Epithelial cell of prostate (primary cell): ENCODE data around the gene RPS6KA5.
"Not testable (repeated sequence)": the region's sequence is repeated elsewhere in the genome, so short reads cannot be mapped to it uniquely, and the experiment has no call there.

Experiments
- DNase-seq: peaks from one replicate; pipeline ENCODE4 v3.0.0-alpha.2; 2011; ENCODE audit warnings: low read depth, low spot score
- H3K27ac ChIP-seq: fragments of 450-650 bp; 2 replicates; pipeline ENCODE4 v1.5.1; 2017; ENCODE audit warnings: mild to moderate bottlenecking

RPS6KA5 gene

DNA sequence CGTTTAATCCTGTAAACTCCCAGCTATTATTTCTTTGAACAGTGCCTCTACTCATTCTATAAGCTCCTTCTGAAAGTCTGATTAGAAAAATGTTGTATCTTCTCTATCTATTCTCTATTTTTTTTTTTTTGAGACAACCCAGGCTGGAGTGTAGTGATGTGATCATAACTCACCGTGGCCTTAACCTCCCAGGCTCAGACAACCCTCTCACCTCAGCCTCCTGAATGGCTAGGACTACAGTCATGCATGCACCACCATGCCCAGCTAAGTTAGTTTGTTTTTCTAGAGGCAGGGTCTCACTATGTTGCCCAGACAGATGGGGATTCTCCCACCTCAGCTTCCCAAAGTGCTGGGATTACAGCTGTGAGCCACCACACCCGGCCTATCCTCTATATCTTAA is 66.6 kb downstream of the RPS6KA5 start:
- DNase-seq = no peak
- no peak overlapping the region for H3K27ac ChIP-seq

DNA sequence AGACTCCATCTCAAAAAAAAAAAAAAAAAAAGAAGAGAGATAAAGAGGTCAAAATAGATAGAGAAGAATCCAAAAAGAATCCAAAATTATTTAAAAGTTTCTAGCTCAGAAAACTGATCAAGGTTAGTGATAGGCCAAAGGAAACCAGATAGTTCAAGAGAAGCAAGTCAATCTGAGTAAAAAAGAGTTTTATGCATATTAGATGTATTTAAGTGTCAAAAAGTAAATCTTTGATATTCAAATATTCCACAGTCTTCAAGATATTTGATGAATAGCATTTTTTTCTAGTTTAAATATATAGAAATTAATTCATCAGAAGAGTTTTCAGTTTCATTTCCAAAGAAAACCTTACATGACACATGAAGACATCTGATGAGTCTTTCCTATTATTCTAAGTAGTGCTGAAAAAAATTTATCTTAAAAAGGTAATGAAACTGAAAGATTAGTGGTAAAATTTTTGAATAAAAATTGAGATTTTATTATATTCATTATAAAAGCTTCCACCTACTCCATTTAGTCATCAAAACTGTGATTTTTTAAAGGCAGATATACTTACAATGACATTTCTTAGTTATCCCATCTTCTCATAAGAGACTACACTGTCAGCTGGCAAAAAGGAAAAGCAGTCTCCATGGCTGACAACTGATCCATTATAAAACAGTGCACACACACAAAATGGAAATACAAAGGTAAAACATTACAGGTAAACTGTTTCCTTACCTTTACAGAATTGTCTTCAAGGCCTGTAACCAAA is 68.6 kb downstream of the RPS6KA5 start:
- no peak overlapping the region for H3K27ac ChIP-seq
- DNase-seq = no peak

DNA sequence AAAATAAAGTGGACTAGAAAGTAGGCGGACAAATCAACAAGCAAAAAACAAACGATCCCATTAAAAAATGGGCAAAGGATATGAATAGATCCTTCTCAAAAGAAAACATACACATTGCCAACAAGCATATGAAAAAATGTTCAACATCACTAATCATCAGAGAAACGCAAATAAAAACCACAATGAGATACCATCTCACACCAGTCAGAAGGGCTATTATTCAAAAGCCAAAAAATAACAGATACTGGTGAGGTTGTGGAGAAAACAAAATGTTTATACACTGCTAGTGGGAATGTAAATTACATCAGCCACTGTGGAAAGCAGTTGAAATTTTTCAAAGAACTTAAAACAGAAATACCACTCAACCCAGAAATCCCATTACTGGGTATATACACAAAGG is 70.3 kb downstream of the RPS6KA5 start:
- no peak overlapping the region for H3K27ac ChIP-seq
- no peak for DNase-seq

DNA sequence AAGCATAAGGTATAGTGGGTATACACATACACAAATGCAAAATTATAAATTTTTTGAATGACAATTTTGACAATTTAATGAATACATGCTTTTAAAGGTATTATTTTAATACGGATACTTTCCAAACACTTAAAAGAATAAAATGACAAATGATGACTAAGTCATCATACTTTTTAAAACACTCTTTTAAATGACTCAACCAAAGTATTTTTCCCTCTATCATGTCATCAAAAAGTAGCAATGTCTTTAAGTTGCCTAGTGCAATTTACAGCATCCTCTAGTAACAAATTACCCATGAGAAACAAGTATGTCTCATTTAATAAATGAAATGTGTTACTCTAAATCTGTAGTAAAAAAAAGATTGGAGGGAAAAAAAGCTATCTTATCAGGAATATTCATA is 73.3 kb downstream of the RPS6KA5 start:
- peak overlapping the region; percentile 75 for H3K27ac ChIP-seq
- no peak for DNase-seq

DNA sequence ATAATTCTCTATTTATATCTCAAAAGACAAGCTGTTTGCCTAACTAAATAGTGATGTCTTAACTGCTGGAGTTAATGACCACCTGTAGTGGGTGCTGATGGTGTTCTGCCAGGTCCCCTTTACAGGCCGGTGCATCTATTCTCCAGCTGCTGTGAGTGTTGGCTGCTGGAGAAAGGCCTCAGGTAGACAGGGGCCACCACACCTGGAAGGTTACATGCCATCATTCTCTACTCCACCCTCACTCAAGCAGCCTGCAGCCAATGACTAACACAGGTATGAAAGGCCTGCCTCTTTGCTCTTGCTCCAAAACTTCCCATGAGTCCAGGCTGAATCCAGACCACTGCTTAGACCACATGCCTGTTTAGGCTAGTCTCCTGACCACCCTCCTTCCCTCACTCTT is 73.9 kb downstream of the RPS6KA5 start:
- peak; percentile 27 for DNase-seq
- peak overlapping the region; percentile 75 for H3K27ac ChIP-seq

DNA sequence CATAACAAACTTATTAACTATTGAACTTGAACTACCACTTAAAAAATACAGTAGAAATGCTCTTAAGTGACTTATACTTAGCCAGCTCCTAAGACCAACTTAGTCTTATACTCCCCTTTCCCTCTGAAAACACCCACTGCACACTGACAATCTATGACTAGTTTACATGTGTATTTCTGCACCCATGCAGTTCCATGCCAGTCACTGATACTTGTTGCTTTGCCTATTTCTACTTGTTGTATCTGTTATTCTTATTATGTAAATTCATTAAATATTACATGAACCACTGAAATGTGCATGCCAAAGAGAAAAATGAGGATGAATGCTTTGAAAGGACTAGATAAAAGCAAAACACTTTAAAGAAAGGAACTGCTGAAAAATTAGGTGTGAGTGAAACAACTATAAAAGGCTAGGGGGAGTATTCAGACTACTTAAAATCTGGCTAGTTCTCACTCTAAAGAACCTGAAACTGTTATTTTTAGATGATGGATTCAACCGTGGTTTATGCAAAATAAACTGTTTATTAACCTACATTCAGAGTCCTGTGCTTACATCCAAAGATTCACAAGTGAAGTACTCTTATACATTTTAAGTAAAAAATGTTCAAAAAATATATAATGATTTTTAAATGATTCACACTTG is 74.7 kb downstream of the RPS6KA5 start:
- DNase-seq = no peak
- peak overlapping the region; percentile 75 for H3K27ac ChIP-seq

DNA sequence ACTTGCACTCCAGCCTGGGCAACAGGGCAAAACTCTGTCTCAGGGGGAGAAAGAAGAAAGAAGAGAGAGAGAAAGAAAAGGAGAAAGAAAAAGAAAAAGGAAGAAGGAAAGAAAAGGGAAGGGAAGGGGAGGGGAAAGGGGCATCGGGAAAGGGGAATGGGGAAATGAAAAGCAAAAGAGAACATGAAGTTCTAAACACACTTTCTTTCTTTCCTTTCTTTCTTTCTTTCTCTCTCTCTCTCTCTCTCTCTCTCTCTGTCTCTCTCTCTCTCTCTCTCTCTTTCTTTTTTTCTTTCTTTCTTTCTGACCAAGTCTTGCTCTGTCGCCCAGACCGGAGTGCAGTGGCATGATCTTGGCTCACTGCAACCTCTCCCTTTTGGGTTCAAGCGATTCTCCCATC is 76.9 kb downstream of the RPS6KA5 start:
- no peak overlapping the region for H3K27ac ChIP-seq

DNA sequence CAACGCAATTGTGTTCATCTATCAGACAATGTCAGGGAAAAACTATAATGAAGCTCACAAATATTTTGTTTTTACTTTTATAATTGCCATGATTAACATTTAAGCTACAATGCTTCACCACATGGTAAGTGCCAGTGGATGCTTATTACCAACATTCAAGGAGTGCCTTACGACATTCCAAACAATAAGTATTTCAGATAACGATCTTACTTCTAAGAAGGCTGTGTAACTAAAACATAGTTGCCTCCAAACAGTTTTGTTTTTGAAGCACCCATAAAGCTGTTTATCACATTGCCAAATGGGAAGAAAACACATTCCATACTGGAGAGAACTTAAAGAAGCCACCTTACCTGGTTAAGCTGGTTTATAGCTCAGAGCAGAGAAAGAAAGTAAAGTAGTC is 78.8 kb downstream of the RPS6KA5 start:
- no peak for DNase-seq
- no peak overlapping the region for H3K27ac ChIP-seq

More for the DNA sequence above, 76.9 kb downstream of the RPS6KA5 start:
- no peak for DNase-seq

DNA sequence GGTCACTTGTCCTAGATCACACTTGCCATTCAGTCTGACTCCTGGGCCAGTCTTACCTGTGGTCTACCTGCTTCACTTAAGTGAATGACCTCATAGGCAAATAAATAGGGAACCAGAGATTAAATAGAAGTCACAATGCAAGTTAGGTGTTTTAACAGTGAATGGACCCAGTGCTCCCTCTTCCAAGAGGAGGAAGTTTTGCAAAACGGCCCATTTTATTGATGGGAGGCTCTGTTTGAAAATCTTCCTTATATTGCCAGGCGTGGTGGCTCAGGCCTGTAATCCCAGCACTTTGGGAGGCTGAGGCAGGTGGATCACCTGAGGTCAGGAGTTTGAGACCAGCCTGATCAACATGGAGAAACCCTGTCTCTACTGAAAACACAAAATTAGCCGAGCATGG is 79.8 kb downstream of the RPS6KA5 start:
- not testable (repeated sequence) for H3K27ac ChIP-seq, DNase-seq

DNA sequence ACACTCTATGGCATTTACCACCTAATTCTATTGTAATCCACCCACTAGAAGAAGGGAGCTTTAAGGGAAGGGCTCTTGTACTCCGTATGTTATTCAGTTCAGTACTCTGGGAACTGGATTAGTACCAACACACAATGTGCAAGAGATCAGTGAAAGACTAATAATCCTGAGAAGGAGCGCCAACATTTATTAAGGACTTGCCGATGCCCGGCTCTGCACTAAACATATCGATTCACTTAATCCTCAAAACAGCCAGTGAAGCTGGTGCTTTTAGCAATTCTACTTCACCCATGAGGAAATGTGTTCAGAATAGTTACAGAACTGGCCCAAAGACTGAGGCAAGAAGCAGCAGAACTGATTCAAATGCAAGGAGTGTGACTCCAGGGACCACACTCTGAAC is 80.9 kb downstream of the RPS6KA5 start:
- H3K27ac ChIP-seq = no peak overlapping the region
- no peak for DNase-seq

DNA sequence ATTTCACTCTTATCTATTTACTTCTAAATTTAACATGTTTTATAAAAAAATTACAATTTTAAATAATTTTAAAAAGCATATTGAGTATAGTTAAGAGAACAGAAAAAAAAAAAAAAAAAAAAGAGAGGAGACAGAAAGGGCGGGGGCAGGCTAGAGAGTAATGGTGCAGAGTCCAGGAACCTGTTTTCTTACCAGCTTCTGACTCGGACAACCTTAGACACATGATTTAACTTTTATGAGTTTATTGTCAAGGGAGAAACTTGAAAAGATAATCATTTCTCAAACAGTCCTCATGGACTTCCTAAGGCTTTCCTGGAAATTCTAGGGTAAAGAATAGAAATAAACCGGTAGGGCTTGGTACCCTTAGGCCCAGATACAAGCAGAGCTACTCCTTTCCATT is 84.3 kb downstream of the RPS6KA5 start:
- H3K27ac ChIP-seq = no peak overlapping the region
- no peak for DNase-seq

DNA sequence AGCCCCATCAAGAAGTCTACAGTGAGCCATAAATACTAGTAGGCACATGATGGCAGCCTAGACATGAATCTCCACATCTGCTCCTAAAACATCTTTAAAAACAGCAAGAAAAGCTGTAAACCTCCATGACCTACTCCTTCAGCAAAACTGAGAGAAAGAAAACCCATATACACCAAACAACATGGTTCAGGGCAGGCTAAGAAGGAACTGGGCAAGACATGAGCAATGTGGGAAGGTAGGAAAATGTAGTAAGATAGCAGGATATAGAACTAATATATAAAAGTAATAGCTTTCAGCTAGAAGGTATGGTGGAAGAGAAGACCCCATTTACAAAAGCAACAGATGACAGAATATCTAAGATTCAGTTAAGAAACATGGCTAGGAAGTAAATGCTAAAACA is 88.8 kb downstream of the RPS6KA5 start:
- no peak for DNase-seq
- no peak overlapping the region for H3K27ac ChIP-seq

DNA sequence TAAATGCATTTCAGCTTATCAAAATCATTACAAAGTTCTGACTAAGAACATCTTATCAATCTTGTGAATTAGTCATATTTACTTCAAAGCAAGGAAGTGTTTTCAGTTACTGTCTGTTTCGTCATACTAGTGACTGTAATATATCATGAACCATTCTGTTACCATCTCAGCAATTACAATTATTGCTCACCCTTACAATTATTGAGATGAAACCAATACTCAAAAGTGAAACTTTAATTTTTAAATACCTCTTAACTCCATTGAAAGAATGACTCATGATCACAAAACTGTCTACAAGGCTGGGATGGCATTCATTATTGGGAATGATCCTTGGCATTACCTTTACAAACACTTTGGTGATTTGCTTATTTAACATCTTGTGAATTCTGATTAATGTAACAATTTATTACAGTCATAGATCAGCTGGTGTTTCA is 90.3 kb downstream of the RPS6KA5 start:
- DNase-seq = peak; percentile 44
- H3K27ac ChIP-seq = peak overlapping the region; percentile 55

DNA sequence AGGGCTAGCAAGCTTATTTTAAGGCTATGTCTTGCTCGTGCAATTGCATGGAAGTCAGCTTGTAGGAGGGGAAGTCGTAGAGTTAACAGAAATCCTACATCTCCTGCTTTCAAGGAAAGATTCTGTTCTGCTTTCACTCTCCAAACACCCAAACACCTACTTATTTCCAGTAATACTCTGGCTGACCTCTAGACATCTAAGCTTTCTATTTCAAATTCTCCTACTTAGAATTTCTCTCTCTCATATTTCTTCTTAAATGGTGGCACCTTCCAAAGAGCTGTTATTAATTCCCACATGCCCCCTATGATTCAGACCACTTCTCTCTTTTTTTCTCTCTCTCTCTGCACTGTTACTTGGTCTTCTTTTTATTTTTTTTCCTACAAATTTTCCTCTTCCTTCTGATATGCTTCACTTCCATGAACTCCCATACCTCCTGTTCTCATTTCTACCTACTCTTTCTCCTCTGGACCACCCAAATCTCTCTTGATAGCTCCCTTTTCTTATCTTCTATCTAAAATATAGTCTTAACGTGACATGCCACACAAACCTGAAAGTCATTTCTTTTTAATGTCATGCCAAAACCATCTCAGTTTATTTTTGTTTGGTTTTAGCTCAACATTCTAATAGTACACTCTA is 90.8 kb downstream of the RPS6KA5 start:
- no peak for DNase-seq
- H3K27ac ChIP-seq = peak overlapping the region; percentile 55

DNA sequence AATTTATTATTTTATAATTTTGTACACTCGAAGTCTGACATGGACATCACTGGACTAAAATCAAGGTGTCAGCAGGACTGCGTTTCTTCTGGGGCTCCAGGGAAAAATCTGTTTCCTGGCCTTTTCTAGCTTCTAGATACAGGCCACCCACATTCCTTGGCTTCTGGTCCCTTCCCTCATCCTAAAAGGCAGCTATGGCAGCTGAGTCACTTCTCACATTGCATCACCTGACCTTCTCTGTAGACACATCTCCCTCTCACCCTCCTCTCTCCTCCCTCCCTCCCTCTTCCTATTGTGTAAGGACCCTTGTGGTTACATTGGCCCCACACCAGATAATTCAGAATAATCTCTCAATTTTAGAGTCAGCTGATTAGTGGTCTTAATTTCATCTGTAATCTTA is 92.4 kb downstream of the RPS6KA5 start:
- no peak overlapping the region for H3K27ac ChIP-seq
- DNase-seq = no peak

DNA sequence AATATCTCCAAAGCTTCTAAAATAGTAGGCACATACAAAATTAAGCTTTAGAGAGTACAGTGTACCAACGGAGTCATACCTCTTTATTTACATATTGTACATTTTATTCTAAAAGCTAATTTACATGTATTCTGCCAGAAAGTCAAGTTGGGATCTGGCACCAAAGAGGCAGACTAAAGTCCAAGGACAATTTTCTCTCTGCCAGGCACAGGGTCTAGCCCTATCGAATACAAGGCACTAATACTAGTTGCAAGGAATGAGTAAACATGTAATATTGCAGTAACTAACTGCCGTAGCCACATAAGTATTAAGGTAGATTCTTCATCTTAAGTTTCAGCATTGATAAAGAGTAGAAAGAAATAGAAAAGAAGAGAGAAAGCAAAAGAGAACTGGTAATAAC is 93.9 kb downstream of the RPS6KA5 start:
- no peak for DNase-seq
- no peak overlapping the region for H3K27ac ChIP-seq

DNA sequence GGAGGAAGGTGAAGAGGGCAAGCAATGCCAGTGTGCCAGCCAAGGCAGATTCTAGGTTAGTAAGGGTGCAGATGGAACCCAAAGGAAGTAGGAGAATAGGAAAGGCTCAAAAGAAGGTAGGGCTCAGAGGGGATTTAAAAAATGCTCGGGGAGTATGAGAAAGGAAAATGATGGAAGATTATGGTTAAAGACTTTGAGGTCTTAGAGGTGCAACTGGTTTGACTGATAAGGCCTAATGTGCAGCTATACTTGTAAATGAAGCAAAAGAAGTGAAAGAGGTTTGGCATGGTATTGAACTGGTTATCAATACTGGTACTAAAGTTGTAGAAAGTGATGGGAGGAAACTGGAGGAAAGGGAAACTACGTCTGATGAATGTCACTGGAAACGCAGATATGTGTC is 94.7 kb downstream of the RPS6KA5 start:
- H3K27ac ChIP-seq = no peak overlapping the region
- no peak for DNase-seq

DNA sequence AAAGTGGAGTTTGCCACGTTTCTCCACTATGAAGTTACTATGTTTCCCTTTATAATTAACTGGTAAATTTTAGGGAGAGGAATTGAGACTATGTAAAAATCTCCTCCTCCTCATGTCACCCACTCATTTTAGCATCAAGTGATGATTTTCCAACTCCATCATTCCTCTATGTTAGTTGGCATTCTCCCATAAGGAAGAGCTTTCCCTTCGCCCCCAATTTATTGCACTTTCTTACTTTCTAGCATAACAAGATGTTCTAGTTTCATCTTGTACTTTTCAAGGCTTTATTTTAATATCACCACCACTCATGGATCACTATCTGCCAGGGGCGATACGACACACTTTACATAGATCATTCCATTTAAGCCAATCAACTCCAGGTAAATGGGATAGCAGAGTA is 97.1 kb downstream of the RPS6KA5 start:
- no peak overlapping the region for H3K27ac ChIP-seq
- no peak for DNase-seq

DNA sequence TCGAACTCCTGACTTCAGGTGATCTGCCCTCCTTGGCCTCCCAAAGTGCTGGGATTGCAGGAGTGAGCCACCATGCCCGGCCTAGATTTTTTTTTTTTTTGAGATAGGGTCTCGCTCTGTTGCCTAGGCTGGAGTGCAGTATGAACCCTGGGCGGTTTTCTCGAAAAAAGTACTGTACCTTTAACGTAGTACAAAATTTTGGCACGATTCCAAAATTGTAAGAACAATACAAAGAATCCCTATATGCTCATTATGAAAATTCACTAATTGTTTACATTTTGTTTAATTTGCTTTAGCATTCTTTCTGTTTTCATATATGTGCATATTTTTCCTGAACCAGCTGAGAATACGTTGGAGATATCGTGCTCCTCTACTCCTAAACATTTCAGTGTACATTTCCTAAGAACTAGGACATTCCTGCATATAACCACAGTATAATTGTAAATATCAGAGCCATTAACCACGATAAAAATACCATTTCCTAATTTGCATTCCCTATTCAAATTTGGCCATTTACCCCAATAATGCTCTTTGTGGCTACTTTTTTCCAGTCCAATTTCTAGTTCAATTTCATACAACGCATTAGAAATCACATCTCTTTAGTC is 97.8 kb downstream of the RPS6KA5 start:
- no peak overlapping the region for H3K27ac ChIP-seq
- no peak for DNase-seq

DNA sequence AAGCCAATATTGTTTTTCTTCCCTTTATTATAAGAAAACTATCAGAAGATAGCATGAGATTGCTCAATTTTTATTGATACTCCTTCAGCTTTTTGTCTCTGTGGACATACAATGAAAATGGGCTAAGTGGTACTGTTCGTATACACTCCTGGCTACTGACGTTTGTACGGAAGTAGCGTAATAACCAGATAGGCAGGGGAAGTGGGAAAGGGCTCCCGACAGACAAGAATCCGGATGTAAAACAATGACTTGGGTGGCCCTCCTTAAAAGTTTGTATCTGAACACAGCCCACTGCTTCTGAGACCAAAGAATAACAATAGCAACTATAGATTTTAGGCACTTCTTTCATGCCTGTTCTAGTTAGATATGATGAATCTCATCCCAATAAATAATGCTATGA is 99.6 kb downstream of the RPS6KA5 start:
- DNase-seq = no peak
- H3K27ac ChIP-seq = no peak overlapping the region

DNA sequence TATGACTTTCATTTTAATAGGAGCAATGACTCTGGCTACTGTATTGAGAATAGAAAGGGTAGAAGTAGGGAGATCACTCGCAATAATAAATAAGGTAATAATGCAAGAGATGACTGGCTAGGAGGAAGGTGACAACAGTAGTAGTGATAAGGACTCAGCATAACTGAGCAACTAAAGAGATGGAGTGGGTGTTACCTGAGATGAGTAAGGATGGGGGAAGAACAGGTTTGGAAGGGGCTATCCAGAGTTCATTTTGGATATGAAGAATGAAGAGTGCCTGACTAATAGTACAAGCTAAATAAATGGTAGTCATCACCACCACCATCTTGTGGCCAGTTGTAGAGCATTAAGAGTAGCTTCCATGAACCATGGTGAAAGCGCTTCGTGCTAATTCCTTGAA is 101.1 kb downstream of the RPS6KA5 start:
- DNase-seq = no peak
- no peak overlapping the region for H3K27ac ChIP-seq
